ELF-1 (cell line): ENCODE results near the gene EPHX1.
"Not testable (repeated sequence)": the region's sequence is repeated elsewhere in the genome, so short reads cannot be mapped to it uniquely, and the experiment has no call there.

Experiments used
- DNase-seq: peaks from one replicate; pipeline ENCODE4 v3.0.0-alpha.2; 2016; ENCODE audit warnings: low read depth, low spot score

The EPHX1 gene

GRCh38 chr1:225777058-225777582, 32.8 kb upstream of the EPHX1 start:
- DNase-seq: no peak

- peak; percentile 100 for DNase-seq
These were observed 32.2 kb upstream of the EPHX1 start, which contains the start of gene SRP9 for GRCh38 chr1:225777583-225778336. Gene SRP9 (plus strand): TSS chr1:225777826. CDS start chr1:225777941, 115 bp downstream.

GRCh38 chr1:225778337-225778669, 31.6 kb upstream of the EPHX1 start:
- DNase-seq: no peak

- peak; percentile 9 for DNase-seq
These were observed 30.8 kb upstream of the EPHX1 start for GRCh38 chr1:225779165-225779564.

- DNase-seq: peak; percentile 18
These were observed 29.8 kb upstream of the EPHX1 start for GRCh38 chr1:225780134-225780533.

- DNase-seq: no peak
These were observed 29.3 kb upstream of the EPHX1 start for GRCh38 chr1:225780630-225781029.

- DNase-seq: not testable (repeated sequence)
These were observed 20.8 kb upstream of the EPHX1 start for GRCh38 chr1:225789142-225789541.

GRCh38 chr1:225794954-225795353, 15.0 kb upstream of the EPHX1 start:
- DNase-seq: no peak

GRCh38 chr1:225796097-225796496, 13.8 kb upstream of the EPHX1 start:
- not testable (repeated sequence) for DNase-seq

GRCh38 chr1:225801146-225801545, 8.8 kb upstream of the EPHX1 start:
- DNase-seq: not testable (repeated sequence)

- DNase-seq: no peak
These were observed 3.7 kb upstream of the EPHX1 start for GRCh38 chr1:225806249-225806648.

GRCh38 chr1:225806736-225807135, 3.2 kb upstream of the EPHX1 start:
- not testable (repeated sequence) for DNase-seq

GRCh38 chr1:225808136-225808535, 1.8 kb upstream of the EPHX1 start:
- no peak for DNase-seq

GRCh38 chr1:225810579-225811538, 935 bp downstream of the EPHX1 start:
- DNase-seq: peak; percentile 73

- peak; percentile 33 for DNase-seq
These were observed 1.9 kb downstream of the EPHX1 start for GRCh38 chr1:225811622-225812487.

- DNase-seq: no peak
These were observed 2.7 kb downstream of the EPHX1 start for GRCh38 chr1:225812488-225813213.

- peak; percentile 67 for DNase-seq
These were observed 3.5 kb downstream of the EPHX1 start for GRCh38 chr1:225813214-225813964.

- no peak for DNase-seq
These were observed 4.5 kb downstream of the EPHX1 start for GRCh38 chr1:225814381-225814780.

GRCh38 chr1:225815090-225815489, 5.2 kb downstream of the EPHX1 start:
- not testable (repeated sequence) for DNase-seq
